Medulla oblongata (tissue), 1 donor: ENCODE measurements around the gene PHOSPHO1.
"Not testable (repeated sequence)": the region's sequence is repeated elsewhere in the genome, so short reads cannot be mapped to it uniquely, and the experiment has no call there.

Experiments
- DNase-seq: peaks from one replicate; pipeline ENCODE4 v3.0.0-alpha.2; 2015; ENCODE audit errors: extremely low spot score

PHOSPHO1 gene, protein sequence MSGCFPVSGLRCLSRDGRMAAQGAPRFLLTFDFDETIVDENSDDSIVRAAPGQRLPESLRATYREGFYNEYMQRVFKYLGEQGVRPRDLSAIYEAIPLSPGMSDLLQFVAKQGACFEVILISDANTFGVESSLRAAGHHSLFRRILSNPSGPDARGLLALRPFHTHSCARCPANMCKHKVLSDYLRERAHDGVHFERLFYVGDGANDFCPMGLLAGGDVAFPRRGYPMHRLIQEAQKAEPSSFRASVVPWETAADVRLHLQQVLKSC

DNA sequence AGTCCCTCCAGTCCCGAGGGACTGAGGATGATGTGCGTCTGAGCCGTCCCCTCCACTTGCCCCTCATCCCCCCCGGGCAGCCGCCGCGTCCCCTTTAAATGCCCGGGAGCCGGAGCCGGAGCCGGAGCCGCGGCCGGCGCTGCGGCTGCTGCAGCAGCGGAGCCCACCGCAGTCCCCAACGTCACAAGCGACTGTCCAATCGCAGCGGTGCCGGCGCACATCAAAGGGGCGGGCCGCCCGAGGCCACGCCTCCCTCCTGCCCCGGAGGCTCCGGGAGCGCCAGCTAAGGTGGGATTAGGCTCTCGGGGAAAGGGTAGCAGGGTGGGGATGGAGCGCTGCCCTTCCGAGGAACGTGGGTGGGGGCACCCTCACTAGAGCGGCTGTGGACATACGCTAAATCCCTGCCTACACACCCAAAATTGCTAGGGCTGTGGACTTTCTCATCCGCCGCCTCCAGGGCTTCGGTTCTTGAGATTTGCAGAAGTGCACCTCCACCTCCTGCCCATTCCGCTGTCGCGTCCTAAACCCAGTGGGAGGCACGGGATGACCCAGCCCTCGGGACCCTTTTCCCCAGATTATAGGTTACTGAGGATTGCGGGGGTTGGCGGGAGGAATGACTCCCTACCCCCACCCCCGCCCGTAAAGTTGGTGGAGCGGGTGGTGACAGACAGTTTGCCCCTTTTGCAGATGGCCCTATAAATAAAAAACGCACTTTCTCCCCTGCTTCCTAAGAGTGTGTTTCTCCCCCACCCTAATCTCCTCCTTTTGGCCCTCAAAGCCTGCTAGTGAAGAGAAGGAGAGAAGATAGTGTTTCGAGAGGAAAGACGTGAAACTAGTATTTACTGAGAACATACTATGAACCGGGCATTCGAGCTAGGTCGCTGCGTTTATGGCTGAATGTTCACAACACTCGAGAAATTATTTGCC is at the start of gene PHOSPHO1:
TSS of gene PHOSPHO1 (minus strand) at position 152 of the 927 bp plus-strand sequence. CDS start 4,096 bp downstream, outside the sequence.
- peak; percentile 83 for DNase-seq

DNA sequence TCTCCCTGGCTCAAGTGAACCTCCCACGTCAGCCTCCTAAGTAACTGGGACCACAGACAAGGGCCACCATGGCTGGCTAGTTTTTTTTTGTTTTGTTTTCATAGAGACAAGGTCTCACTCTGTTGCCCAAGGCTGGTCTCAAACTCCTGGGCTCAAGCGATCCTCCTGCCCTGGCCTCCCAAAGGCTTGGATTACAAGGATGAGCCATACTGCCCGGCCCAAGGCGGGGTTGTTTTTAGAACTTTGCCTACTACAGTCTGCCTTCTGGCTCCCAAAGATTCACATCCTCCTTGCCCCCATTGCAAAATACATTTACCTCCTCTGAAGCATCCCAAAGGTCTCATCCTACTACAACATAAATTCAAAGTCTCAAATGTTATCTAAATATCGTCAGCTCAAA is 49.5 kb upstream of the PHOSPHO1 start:
- DNase-seq = no peak

- not testable (repeated sequence) for DNase-seq
Observed at GRCh38 chr17:49279263-49280015, 48.9 kb upstream of the PHOSPHO1 start.

DNA sequence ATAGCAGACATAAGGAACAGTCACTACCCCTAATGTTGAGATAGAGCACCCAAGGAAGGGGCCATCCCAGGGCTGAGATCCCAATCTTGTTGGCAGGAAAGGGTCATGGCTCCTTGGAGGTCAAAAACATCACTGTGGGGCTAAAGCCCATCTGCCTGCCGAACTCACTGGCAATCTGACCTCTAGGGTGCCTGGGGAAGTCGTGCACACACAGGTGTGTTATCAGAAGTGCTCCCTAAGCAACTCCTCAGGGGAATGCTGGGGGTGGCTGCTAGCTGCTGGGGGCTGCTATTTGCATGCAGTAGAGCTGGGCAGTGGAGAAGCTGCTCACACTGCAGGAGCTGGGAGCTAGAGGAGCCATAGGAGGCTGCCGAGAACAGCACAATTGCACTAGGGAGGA is 47.5 kb upstream of the PHOSPHO1 start:
- no peak for DNase-seq

DNA sequence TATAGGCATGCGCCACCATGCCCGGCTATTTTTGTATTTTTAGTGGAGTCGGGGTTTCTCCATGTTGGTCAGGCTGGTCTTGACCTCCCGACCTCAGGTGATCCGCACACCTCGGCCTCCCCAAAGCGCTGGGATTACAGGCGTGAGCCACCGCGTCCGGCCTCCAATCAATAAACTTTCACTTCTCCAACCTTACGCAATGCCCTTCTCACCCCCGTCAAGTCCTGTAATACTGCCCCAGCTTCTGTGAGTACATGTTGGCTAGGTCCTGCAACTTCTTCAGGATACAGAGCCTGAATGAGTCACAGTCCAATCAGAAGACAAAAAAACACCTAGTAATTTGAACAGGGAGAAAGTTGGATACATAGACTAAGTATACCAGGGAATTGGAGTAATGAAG is 47.1 kb upstream of the PHOSPHO1 start:
- DNase-seq = no peak

DNA sequence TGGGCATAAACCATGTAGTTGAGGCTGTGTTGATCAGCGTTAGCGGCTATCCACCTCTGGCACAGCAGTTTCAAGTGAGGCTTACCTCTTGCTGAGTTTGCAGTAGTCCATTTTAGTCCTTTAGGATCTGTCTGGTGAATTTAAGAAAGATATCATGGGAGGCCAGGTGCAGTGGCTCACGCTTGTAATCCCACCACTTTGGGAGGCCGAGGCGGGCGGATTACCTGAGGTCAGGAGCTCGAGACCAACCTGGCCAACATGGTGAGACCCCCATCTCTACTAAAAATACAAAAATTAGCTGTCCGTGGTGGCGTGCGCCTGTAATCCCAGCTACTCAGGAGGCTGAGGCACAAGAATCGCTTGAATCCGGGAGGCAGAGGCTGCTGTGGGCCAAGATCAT is 45.4 kb upstream of the PHOSPHO1 start:
- DNase-seq = not testable (repeated sequence)

DNA sequence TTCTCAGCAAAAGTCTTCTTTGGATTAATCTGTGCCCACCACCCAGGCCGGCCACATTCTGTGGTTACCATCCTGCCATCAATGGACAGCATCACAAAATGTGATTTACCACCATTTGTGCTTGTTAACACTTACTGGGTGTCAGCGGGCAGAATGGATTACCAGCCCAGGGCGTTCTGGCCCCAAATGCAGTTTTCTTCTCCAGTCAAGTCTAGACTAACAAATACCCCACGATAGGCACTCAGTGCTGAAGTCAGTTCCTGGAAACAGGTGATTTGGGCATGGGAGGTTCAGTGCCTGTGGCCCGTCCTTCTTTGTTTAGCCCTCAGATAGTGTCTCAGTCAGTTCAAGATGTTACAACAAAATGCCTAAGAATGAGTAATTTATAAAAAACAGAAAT is 38.8 kb upstream of the PHOSPHO1 start:
- no peak for DNase-seq

DNA sequence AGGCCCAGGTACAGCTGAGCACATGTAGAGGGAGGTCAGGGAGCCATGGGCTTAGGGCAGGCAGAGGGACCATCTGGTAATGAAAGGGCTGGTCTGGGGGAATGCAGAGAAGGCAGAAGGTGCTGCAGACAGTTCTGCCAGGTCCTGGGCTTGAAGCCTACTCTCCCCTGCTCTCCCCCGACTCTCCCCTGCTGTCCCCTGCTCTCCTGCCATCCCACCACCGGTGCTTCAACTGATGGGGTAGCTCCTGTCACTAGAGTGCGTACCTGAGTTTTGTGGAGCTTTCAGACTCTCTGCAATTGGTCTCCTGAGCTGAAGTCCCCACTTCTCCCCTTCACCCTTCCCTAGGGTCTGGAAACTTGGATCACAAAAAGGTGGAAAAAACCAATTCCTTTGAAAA is 37.3 kb upstream of the PHOSPHO1 start:
- no peak for DNase-seq

- no peak for DNase-seq
Observed at GRCh38 chr17:49266233-49266632, 35.6 kb upstream of the PHOSPHO1 start.

DNA sequence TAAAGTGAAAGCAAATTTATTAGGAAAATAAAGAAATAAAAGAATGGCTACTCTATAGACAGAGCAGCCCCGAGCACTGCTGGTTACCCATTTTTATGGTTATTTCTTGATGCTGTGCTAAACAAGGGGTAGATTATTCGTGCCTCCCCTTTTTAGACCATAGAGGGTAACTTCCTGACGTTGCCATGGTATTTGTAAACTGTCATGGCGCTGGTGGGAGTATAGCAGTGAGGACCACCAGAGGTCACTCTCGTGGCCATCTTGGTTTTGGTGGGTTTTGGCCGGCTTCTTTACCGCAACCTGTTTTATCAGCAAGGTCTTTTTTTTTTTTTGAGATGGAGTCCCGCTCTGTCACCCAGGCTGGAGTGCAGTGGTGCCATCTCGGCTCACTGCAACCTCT is 31.0 kb upstream of the PHOSPHO1 start:
- not testable (repeated sequence) for DNase-seq

- peak; percentile 3 for DNase-seq
Observed at GRCh38 chr17:49260817-49261291, 30.3 kb upstream of the PHOSPHO1 start.

- DNase-seq = no peak
Observed at GRCh38 chr17:49260011-49260816, 29.6 kb upstream of the PHOSPHO1 start.

DNA sequence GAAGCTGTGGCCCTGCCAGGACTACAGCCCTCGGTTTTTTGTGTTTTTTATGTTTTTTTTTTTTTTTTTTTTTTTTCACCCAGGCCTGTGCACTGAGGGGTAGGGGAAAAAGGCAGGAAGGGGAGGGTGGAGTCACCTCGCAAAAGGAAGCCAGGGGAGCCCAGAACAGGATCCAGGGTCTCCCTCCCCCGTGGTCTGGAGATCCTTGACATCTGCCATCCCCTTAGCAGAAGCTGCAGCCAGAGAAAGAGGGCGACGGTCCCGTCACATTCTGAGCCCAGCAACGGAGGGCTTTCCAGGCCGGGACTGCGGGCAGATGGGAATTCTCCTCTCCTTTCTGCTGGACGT is 29.1 kb upstream of the PHOSPHO1 start:
- no peak for DNase-seq

DNA sequence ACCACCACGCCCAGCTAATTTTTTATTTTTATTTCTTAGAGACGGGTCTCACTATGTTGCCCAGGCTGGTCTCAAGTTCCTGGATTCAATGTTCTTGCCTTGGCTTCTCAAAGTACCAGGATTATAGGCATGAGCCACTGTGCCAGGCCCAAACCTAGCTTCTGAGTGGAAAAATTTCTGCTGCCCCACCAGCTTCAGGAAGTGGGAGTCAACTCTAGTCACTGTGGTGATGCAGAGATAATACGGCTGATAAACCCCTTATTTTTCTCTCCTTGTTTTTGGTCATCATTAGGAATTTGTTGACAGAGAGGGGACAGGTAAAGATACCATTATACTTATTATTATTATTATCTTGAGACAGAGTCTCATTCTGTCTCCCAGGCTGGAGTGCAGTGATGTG is 27.8 kb upstream of the PHOSPHO1 start:
- DNase-seq = no peak

DNA sequence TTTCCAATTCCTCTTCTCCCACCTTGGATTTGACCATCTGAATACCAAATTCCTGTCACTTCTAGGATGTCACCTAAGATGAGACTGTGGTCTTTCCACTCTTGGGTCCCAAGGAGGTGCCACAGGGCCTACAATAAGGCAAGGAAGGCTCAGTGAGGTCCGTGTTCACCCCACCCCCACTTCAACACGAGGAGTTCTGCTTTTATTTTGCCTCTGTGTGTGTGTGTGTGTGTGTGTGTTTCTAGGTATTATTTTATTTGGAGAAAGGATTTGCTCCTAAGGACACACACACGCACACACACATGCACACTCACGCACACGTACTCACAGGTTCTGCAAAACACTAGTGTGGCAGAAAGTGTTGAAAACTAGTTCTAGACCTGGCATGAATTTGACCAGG is 24.5 kb upstream of the PHOSPHO1 start:
- DNase-seq = no peak

- no peak for DNase-seq
Observed at GRCh38 chr17:49254066-49254465, 23.5 kb upstream of the PHOSPHO1 start.

DNA sequence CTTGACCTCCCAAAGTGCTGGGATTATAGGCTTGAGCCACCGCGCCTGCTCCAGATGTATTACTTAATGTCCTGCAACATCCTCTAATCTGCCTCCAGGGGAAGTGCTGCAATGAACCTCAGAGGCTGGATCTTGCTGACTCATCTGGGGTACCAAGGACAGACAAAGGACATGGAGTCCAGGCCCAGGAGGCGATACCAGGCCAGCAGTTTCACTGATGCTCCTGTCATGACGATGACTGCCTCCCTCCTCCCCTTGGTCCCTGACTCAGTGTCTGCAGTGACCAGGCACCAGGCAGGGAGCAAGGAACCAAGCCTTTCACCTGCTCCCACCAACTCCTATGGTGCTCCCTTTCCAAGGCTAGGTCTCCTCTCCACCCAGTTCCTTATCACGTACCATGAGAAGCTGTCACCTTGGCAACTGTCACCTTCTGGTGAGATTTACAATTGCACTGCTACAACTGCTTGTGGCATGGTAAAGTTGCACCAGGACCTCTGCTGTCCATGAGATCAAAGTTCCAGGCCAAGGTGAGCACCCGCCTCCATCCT is 21.6 kb upstream of the PHOSPHO1 start:
- DNase-seq = no peak

DNA sequence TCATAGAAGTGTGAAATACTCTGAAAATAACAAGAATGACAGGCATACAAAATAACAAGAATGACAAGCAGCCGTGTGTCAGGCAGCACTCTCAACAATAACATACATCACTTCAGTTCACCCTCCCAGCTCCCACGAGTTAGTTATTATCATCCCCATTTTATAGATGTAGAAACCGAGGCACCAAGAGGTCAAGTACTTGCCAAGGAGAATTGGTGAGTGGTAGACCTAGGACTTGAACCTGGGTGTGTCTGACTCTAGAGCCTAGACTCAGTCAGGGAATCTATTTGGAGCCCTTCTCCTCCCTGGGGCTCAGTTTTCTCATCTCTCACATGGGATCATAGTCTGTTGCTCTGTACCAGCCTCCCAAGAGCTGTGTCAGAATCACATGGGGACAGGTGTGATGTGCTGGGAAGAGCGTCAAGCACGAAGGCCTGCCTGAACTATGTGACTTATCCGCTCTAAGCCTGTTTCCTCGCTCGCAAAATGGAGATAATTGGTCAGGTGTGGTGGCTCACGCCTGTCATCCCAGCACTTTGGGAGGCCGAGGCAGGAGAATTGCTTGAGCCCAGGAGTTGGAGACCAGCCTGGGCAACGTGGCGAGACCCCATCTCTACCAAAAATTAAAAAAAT is 19.4 kb upstream of the PHOSPHO1 start:
- DNase-seq = no peak

DNA sequence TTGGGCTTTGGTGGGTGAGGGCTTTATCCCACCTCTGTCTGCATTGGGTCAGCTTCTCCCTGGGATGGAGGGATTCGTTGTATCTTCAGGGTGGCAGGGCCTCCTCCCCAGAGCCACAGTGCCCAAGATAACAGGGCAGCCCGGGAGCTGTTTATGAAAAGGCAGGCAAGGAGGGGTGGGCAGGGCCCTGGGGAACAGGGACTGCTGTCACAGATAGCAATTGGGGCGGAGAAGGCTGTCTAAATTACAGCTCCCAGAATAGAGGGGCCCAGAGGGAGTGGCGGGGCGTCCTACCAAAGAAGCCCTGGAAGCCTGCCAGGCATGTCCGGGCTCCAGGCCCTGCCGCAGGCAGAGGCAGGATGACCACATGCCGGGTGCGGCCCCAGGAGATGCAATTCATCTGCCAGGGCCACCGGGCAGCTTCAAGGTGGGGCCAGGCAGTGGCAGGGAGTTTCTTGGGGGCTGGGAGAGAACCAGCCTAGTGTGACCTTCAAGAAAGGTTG is 18.8 kb upstream of the PHOSPHO1 start:
- DNase-seq = no peak

DNA sequence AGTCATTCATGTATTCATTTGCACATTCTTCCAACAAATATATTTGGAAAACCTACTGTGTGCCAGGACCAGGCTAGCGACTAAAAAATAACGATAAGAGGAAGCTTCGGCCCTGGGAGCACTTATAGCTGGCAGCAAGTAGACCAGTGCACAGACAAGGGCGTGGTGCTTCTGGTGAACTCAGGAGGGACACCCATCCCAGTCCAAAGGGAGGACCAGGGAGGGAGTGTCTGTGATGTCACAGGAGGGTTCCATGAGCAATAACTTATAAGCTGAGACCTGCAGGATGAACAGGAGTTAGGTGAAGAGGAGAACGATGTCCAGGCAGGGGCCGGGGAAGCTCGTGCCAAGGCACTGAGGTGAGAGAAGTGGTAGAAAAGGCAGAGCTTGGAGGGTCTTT is 17.4 kb upstream of the PHOSPHO1 start:
- no peak for DNase-seq
